ENCODE results near the gene UBE3D.

Gene UBE3D

DNA sequence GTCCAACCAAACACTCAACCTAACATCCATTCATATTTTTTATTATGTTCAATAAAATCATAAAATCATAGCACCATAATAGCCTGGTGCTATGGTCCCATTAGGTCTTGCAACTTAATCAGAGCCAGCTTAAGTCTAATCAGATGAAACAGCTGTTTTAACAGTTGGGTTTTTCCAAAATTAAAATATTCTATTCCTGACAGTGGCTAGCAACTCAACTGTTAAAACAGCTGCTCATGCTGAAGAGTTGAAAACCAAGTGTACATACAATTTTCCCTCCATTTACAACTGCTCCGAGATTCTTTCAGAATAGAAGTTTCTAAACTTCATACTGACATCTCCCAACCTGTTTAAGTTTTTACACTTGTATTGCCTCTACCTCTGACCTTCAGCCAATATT, 89.5 kb downstream of the UBE3D start:
- Histone ChIP-seq H3K4me3 (ENCODE audit: insufficient read depth, low read length, poor library complexity, severe bottlenecking) (no peak overlapping the region), H3F3A (ENCODE audit: insufficient read depth) (no peaks in the 10 kb centered on the region), H3K27ac (ENCODE audit: low read depth, low read length) (no peak overlapping the region), H3K36me3 (ENCODE audit: low read length) (no peaks in the 10 kb centered on the region), H3K27me3 (ENCODE audit: low read length) (no peaks in the 10 kb centered on the region), H3K9me2 (replicated peaks; ENCODE audit: insufficient read depth, low read length) (no peaks in the 10 kb centered on the region), H3K79me2 (ENCODE audit: insufficient read depth, low read length) (no peaks in the 10 kb centered on the region), H3K4me2 (ENCODE audit: low read depth, low read length, poor library complexity, severe bottlenecking) (no peak overlapping the region), H4K20me1 (ENCODE audit: low read depth, low read length) (no peaks in the 10 kb centered on the region), H3K9me3 (ENCODE audit: insufficient read depth, low read length) (no peaks in the 10 kb centered on the region), H3K9ac (ENCODE audit: low read length) (no peak overlapping the region), H2AFZ (ENCODE audit: low read depth, low read length, severe bottlenecking) (no peak overlapping the region)
- TF ChIP-seq, protein P1, sequence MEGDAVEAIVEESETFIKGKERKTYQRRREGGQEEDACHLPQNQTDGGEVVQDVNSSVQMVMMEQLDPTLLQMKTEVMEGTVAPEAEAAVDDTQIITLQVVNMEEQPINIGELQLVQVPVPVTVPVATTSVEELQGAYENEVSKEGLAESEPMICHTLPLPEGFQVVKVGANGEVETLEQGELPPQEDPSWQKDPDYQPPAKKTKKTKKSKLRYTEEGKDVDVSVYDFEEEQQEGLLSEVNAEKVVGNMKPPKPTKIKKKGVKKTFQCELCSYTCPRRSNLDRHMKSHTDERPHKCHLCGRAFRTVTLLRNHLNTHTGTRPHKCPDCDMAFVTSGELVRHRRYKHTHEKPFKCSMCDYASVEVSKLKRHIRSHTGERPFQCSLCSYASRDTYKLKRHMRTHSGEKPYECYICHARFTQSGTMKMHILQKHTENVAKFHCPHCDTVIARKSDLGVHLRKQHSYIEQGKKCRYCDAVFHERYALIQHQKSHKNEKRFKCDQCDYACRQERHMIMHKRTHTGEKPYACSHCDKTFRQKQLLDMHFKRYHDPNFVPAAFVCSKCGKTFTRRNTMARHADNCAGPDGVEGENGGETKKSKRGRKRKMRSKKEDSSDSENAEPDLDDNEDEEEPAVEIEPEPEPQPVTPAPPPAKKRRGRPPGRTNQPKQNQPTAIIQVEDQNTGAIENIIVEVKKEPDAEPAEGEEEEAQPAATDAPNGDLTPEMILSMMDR (IDR thresholded peaks at IDR 0.05; ENCODE audit: insufficient read depth, low read length, poor library complexity, severe bottlenecking), result no peak
- no peak for TF ChIP-seq EZH2phosphoT487 (conservative IDR thresholded peaks at IDR 0.05; ENCODE audit: low read length)

DNA sequence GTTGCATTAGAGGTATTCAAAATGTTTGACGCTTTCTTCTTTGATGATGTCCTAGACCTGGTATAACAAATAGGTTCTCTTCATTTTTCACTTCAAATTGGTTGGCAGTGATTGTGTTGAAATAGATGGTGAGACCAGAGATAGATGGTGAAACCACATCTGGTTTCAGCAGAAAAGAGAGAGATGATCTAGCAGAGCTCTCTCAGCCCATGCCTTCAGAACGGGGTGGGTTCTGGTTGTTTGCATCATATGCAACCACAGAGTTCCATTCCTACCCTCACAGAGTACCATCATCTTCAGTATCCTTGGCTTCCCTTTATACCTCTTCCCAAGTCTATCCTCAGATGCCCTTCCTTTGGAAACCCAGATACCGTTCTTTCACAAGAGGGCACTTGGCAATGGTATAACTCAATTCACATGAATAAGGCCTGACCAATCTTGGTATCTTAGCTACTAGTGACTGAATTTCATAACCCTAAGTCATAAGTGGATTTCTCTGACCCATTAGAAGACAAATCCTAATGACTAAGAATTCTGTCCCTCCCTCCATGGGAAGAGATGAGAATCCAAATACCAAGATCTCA, 93.7 kb downstream of the UBE3D start:
- Histone ChIP-seq H3K4me3 (ENCODE audit: insufficient read depth, low read length, poor library complexity, severe bottlenecking) (no peak overlapping the region), H3F3A (ENCODE audit: insufficient read depth) (no peaks in the 10 kb centered on the region), H3K36me3 (ENCODE audit: low read length) (no peaks in the 10 kb centered on the region), H2AFZ (ENCODE audit: low read depth, low read length, severe bottlenecking) (no peak overlapping the region), H3K79me2 (ENCODE audit: insufficient read depth, low read length) (no peaks in the 10 kb centered on the region), H3K27me3 (ENCODE audit: low read length) (no peaks in the 10 kb centered on the region), H3K9me3 (ENCODE audit: insufficient read depth, low read length) (no peaks in the 10 kb centered on the region), H3K9me2 (replicated peaks; ENCODE audit: insufficient read depth, low read length) (no peaks in the 10 kb centered on the region), H3K9ac (ENCODE audit: low read length) (no peak overlapping the region), H3K27ac (ENCODE audit: low read depth, low read length) (no peak overlapping the region), H3K4me2 (ENCODE audit: low read depth, low read length, poor library complexity, severe bottlenecking) (no peak overlapping the region), H4K20me1 (ENCODE audit: low read depth, low read length) (no peaks in the 10 kb centered on the region)
- TF ChIP-seq, protein P1 (IDR thresholded peaks at IDR 0.05; ENCODE audit: insufficient read depth, low read length, poor library complexity, severe bottlenecking), result no peak
- no peak for TF ChIP-seq EZH2phosphoT487 (conservative IDR thresholded peaks at IDR 0.05; ENCODE audit: low read length)

DNA sequence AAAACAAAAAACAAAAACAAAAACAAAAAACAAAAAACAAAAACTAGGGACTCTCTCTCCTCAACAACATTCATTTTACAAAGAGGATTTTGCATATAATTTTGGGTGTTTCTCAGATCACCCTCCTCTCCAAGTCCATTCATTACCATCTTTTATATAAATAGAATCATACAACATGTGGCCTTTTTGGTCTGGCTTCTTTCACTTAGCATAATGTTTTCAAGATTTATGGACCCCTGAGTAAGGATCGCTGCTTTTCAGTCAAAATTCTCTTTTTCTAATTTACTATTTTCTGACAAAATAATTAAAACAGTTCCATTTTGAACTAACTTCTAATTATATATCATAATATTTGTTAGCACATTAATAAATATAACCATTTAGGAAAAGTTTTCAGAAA, 94.8 kb downstream of the UBE3D start:
- no peaks in the 10 kb centered on the region for H3K9me3 ChIP-seq (ENCODE audit: insufficient read depth, low read length)
- no peaks in the 10 kb centered on the region for H4K20me1 ChIP-seq (ENCODE audit: low read depth, low read length)
- H3K4me2 ChIP-seq (ENCODE audit: low read depth, low read length, poor library complexity, severe bottlenecking), result no peak overlapping the region
- no peak overlapping the region for H3K9ac ChIP-seq (ENCODE audit: low read length)
- H3K79me2 ChIP-seq (ENCODE audit: insufficient read depth, low read length), result no peaks in the 10 kb centered on the region
- no peaks in the 10 kb centered on the region for H3K27me3 ChIP-seq (ENCODE audit: low read length)
- H3F3A ChIP-seq (ENCODE audit: insufficient read depth), result no peaks in the 10 kb centered on the region
- H3K9me2 ChIP-seq (replicated peaks; ENCODE audit: insufficient read depth, low read length), result no peaks in the 10 kb centered on the region
- no peaks in the 10 kb centered on the region for H3K36me3 ChIP-seq (ENCODE audit: low read length)
- no peak overlapping the region for H3K27ac ChIP-seq (ENCODE audit: low read depth, low read length)
- no peak overlapping the region for H3K4me3 ChIP-seq (ENCODE audit: insufficient read depth, low read length, poor library complexity, severe bottlenecking)
- TF ChIP-seq, protein P1 (IDR thresholded peaks at IDR 0.05; ENCODE audit: insufficient read depth, low read length, poor library complexity, severe bottlenecking), result no peak
- TF ChIP-seq EZH2phosphoT487 (conservative IDR thresholded peaks at IDR 0.05; ENCODE audit: low read length), result no peak
- no peak overlapping the region for H2AFZ ChIP-seq (ENCODE audit: low read depth, low read length, severe bottlenecking)
